Choroid plexus epithelial cell (primary cell): ENCODE data around the gene TSNAXIP1.

Experiments used
- DNase-seq: peaks from one replicate; pipeline ENCODE4 v3.0.0-alpha.2; 2010; ENCODE audit warnings: low read depth
- H3K4me3 ChIP-seq: 2 replicates; pipeline ENCODE4 v1.5.1; 2011; ENCODE audit warnings: low read depth, mild to moderate bottlenecking, control low read depth, low read length, moderate library complexity
- TF ChIP-seq, protein P1 (sequence below): conservative IDR thresholded peaks from 2 replicates; pipeline ENCODE4 v1.5.1; 2011; ENCODE audit warnings: low read depth, mild to moderate bottlenecking, control low read depth, inconsistent platforms, low read length, moderate library complexity

Gene TSNAXIP1

DNA sequence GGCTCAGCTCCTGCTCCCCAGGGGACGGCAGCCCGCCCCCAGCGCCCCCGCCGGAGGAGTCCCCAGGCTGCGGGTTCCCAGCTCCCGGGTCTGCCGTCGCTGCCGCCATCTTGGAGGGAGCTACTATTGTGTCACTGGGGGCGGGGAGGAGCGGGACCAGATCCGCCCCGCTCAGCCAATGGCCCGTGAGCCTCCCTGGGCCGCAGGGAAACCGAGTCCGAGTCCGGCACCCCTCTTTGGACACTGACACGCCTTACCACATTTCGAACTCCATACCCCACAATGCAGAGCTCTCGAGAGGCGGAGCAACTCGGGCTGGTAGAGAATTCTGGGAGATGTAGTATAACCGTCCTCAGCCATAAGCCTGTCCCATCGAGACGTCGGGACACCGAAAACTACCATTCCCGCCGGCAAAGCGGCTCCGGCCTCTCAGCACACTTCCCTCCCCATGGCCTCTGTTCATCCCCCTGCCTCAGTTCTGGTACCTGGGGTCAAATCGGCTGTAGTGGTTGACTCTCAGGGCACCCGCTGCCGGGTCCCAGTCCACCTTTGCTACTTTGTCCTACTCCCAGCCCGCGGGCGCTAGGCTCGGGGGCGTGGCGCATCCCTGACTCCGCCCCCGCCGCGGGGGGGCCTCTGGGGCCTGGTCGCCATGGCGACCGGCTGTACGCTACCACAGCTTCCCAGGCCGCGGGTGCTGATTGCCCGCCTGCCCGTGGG, at the start of gene TSNAXIP1, which contains the start of gene RANBP10:
Gene TSNAXIP1 (plus strand): TSS at position 462 of the 720 bp plus-strand sequence. CDS start 261 bp downstream, outside the sequence.
Gene RANBP10 (minus strand): TSS at position 133 of the 720 bp plus-strand sequence. CDS start 24 bp downstream, at position 109.
- H3K4me3 ChIP-seq: peak within 1 kb of the TSS; percentile 92
- TF ChIP-seq, protein P1, sequence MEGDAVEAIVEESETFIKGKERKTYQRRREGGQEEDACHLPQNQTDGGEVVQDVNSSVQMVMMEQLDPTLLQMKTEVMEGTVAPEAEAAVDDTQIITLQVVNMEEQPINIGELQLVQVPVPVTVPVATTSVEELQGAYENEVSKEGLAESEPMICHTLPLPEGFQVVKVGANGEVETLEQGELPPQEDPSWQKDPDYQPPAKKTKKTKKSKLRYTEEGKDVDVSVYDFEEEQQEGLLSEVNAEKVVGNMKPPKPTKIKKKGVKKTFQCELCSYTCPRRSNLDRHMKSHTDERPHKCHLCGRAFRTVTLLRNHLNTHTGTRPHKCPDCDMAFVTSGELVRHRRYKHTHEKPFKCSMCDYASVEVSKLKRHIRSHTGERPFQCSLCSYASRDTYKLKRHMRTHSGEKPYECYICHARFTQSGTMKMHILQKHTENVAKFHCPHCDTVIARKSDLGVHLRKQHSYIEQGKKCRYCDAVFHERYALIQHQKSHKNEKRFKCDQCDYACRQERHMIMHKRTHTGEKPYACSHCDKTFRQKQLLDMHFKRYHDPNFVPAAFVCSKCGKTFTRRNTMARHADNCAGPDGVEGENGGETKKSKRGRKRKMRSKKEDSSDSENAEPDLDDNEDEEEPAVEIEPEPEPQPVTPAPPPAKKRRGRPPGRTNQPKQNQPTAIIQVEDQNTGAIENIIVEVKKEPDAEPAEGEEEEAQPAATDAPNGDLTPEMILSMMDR: no peak
- DNase-seq: peak; percentile 100

- no peak for DNase-seq
- TF ChIP-seq, protein P1: no peak
- no peak overlapping the region for H3K4me3 ChIP-seq
Observed at GRCh38 chr16:67758006-67758405, 48.7 kb upstream of the TSNAXIP1 start.

DNA sequence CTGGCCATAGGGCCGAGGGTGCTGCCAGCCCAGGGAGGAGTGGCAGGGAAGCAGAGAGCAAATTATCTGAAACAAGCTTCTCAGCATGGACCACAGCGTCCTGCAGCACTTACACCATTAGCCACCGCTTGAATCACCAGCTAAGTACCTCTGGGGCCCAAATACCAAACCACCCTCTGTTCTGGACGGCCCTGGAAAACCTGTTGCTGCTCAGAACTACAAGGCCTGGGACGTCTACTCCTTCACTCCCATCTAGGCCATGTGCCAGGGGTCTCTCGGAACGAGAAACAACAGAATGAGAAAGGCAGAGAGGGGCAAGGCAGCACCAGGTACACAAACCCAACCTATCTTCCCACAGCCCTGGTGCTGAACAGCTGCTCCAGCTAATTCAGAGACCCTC, 47.7 kb upstream of the TSNAXIP1 start:
- no peak overlapping the region for H3K4me3 ChIP-seq
- DNase-seq: no peak
- TF ChIP-seq, protein P1: no peak

- H3K4me3 ChIP-seq: no peak overlapping the region
- TF ChIP-seq, protein P1: no peak
- no peak for DNase-seq
Observed at GRCh38 chr16:67760206-67760955, 46.3 kb upstream of the TSNAXIP1 start.

GRCh38 chr16:67760956-67761230, 45.8 kb upstream of the TSNAXIP1 start:
- TF ChIP-seq, protein P1: no peak
- no peak overlapping the region for H3K4me3 ChIP-seq
- DNase-seq: no peak

DNA sequence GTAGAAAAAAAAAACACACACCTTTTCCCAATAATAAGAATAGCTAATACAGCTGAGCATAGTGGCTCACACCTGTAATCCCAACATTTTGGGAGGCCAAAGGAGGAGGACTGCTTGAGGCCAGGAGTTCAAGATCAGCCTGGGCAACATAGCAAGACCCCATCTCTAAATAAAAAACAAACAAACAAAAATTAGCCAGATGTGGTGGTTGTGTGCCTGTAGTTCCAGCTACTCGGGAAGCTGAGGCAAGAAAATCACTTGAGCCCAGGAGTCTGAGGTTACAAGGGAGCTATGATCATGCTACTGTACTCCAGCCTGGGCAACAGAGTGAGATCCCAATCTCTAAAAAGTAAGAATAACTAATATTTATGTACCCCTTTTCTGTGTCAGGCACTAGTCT, 44.8 kb upstream of the TSNAXIP1 start:
- no peak overlapping the region for H3K4me3 ChIP-seq
- TF ChIP-seq, protein P1: no peak
- no peak for DNase-seq
